H1 (cell line): Measurements from ENCODE around the gene CST2. TPM values are rescaled to one million over a fixed set of nuclear protein-coding genes. Genes with fewer than 3 reads are reported as not detected.

ENCODE experiments used
- CHD7 ChIP-seq: fragments of 300-600 bp; sonication (generic); IDR thresholded peaks from 2 replicates; pipeline ENCODE4 v1.7.1; 2012; ENCODE audit warnings: low read length, moderate library complexity, mild to moderate bottlenecking, inconsistent platforms; ENCODE audit not compliant: insufficient replicate concordance
- CTCF ChIP-seq, 3 experiments: IDR thresholded peaks; 1 replicate in 2 of 3; 2 replicates in 1 of 3; pipeline versions ENCODE4 v1.5.1 to v1.6.1; 2011; ENCODE audit warnings: low read length in 3 of 3, mild to moderate bottlenecking in 3 of 3, inconsistent platforms in 2 of 3, low read depth in 1 of 3, moderate library complexity in 1 of 3; ENCODE audit not compliant: insufficient read depth in 1 of 3; ENCODE audit errors: control extremely low read depth in 1 of 3
- EGR1 ChIP-seq: IDR thresholded peaks from 2 replicates; pipeline ENCODE4 v1.6.1; 2011; ENCODE audit warnings: low read depth, low read length, borderline replicate concordance
- JUN ChIP-seq: IDR thresholded peaks from 2 replicates; pipeline ENCODE4 v1.6.1; 2011; ENCODE audit warnings: low read depth, mild to moderate bottlenecking, improper control_type of control experiment, low read length
- RBBP5 ChIP-seq: IDR thresholded peaks from 2 replicates; pipeline ENCODE4 v1.7.1; 2012; ENCODE audit warnings: low read depth, mild to moderate bottlenecking, inconsistent platforms, low read length, moderate library complexity, borderline replicate concordance
- SP4 ChIP-seq: IDR thresholded peaks from 2 replicates; pipeline ENCODE4 v1.6.1; 2012; ENCODE audit warnings: low read length, inconsistent platforms
- TCF12 ChIP-seq: IDR thresholded peaks from 2 replicates; pipeline ENCODE4 v1.6.1; 2011; ENCODE audit warnings: low read depth, mild to moderate bottlenecking, low read length
- ZNF274 ChIP-seq: IDR thresholded peaks from 2 replicates; pipeline ENCODE4 v1.7.0; 2012; ENCODE audit warnings: low read length, borderline replicate concordance; ENCODE audit errors: extremely low read depth
- polyA plus RNA-seq, 7 experiments: library from polyadenylated mRNA; depleted of rRNA in 3 of 7; stranded (reverse) in 5 of 7; unstranded in 2 of 7; fragments of >200 nt in 5 of 7; fragments of 200-250 nt in 2 of 7; gene quantifications; 1 replicate in 5 of 7; 2 replicates in 1 of 7; 4 replicates in 1 of 7; pipeline versions ENCODE4 v1.2.1 to v1.2.3, GENCODE V29; 2011 to 2013; ENCODE audit warnings: missing spikeins in 2 of 7, mixed read lengths in 2 of 7
- total RNA-seq: library from RNA; stranded (reverse); fragmentation: NEBNext Ultra II Directional; extraction: Animal tissue kit (Norgen Biotek cat#: 25700); gene quantifications from 2 replicates; pipeline ENCODE4 v1.2.1, GENCODE V29; 2021

The CST2 gene
- total and polyA plus RNA-seq, 2 of the 8 experiments (the other 6 are each of a cell fraction or from before 2014, with no cell fraction given), result not detected

DNA sequence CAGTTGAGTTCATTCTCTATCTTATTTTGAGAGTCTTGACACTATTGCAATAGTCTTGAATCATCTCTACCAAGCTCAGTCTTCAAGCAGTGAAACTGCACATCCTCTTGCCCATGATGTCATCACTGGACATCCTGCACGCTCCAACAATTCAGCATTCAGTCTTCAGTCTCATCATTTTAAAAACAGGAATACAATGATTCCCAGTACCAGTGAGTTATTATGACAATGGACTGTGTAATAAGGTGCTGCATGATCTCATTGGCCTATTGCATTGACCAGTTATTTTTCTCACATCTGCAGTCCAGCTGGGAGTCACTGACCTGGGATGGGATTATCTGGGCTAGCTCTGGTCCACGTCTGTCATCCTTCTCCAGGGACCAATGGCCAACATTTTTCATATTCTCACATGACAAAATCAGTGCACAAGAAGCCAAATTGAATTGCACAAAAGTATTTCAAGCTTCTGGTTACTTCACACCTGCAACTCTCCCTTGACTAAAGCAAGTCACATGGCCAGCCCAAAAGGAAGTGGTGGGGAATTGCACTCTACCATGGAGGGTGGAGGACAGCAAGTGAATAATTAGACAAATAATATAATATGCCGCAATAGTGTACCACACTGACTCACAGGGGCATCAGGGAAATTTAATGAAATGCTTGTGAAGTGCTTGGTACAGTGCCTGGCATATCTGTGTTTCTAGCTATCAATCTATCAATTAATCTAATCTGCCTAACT, 6.4 kb upstream of the CST2 start (continued):
- TF ChIP-seq CHD7, result no peak
- TF ChIP-seq RBBP5, result no peak
- TF ChIP-seq JUN, result no peak
- TF ChIP-seq CTCF (IDR thresholded peaks at IDR 0.05; ENCODE audit: control extremely low read depth in 1 of 3, insufficient read depth in 1 of 3, low read depth in 1 of 3, low read length in 3 of 3), result no peak
- TF ChIP-seq ZNF274, result no peak
- no peak for TF ChIP-seq EGR1
- TF ChIP-seq SP4, result no peak
- no peak for TF ChIP-seq TCF12
